KOPT-K1 (cell line): ENCODE measurements around the gene RBFA.
"Not testable (repeated sequence)": the region's sequence is repeated elsewhere in the genome, so short reads cannot be mapped to it uniquely, and the experiment has no call there.

Experiments used
- H3K27ac ChIP-seq: fragments of 200-600 bp; sonication (generic); 2 replicates; pipeline ENCODE4 v1.5.1; 2016; ENCODE audit warnings: antibody characterized with exemption, mild to moderate bottlenecking, low read depth, low read length; ENCODE audit not compliant: poor library complexity, severe bottlenecking
- H3K36me3 ChIP-seq: fragments of 200-600 bp; sonication (generic); 2 replicates; pipeline ENCODE4 v1.5.1; 2017; ENCODE audit warnings: antibody characterized with exemption, mild to moderate bottlenecking, low read length, moderate library complexity; ENCODE audit not compliant: insufficient read depth
- H3K9me3 ChIP-seq: fragments of 200-600 bp; sonication (generic); 2 replicates; pipeline ENCODE4 v1.5.1; 2017; ENCODE audit warnings: antibody characterized with exemption, low read length, mild to moderate bottlenecking; ENCODE audit not compliant: insufficient read depth, poor library complexity, severe bottlenecking

The RBFA gene

GRCh38 chr18:80034068-80034851 lies at the start of gene RBFA:
TSS of gene RBFA (plus strand) at chr18:80034434. CDS start at chr18:80034496, 62 bp downstream.
- Histone ChIP-seq H3K27ac (peak within 1 kb of the TSS; percentile 74), H3K36me3 (peaks cover 23% of the 10 kb centered on the region), H3K9me3 (no peaks in the 10 kb centered on the region)

- no peaks in the 10 kb centered on the region for H3K9me3 ChIP-seq
- H3K36me3 ChIP-seq: peaks cover 64% of the 10 kb centered on the region
- no peak overlapping the region for H3K27ac ChIP-seq
Measured at GRCh38 chr18:79985172-79985571, 49.1 kb upstream of the RBFA start.

- no peak overlapping the region for H3K27ac ChIP-seq
- peaks cover 50% of the 10 kb centered on the region for H3K36me3 ChIP-seq
- H3K9me3 ChIP-seq: no peaks in the 10 kb centered on the region
Measured at GRCh38 chr18:79986726-79987125, 47.5 kb upstream of the RBFA start.

GRCh38 chr18:79987566-79987965 lies 46.7 kb upstream of the RBFA start:
- H3K27ac ChIP-seq: peak overlapping the region; percentile 89
- H3K36me3 ChIP-seq: peaks cover 42% of the 10 kb centered on the region
- H3K9me3 ChIP-seq: no peaks in the 10 kb centered on the region

GRCh38 chr18:79988071-79988450 lies 46.2 kb upstream of the RBFA start:
- H3K9me3 ChIP-seq: no peaks in the 10 kb centered on the region
- peaks cover 37% of the 10 kb centered on the region for H3K36me3 ChIP-seq
- peak overlapping the region; percentile 89 for H3K27ac ChIP-seq

GRCh38 chr18:79988451-79989194 lies 45.6 kb upstream of the RBFA start, which contains the start of gene TXNL4A:
TSS of gene TXNL4A (minus strand) at chr18:79988563. CDS start at chr18:79988392, 171 bp downstream.
- Histone ChIP-seq H3K36me3 (peaks cover 31% of the 10 kb centered on the region), H3K27ac (peak within 1 kb of the TSS; percentile 89), H3K9me3 (no peaks in the 10 kb centered on the region)

- peaks cover 27% of the 10 kb centered on the region for H3K36me3 ChIP-seq
- H3K27ac ChIP-seq: peak overlapping the region; percentile 89
- H3K9me3 ChIP-seq: no peaks in the 10 kb centered on the region
Measured at GRCh38 chr18:79989195-79989497, 45.1 kb upstream of the RBFA start.

- H3K27ac ChIP-seq: no peak overlapping the region
- H3K36me3 ChIP-seq: peaks cover 3% of the 10 kb centered on the region; the same call in 1 of the 2 replicates
- H3K9me3 ChIP-seq: no peaks in the 10 kb centered on the region
Measured at GRCh38 chr18:79991494-79991893, 42.7 kb upstream of the RBFA start.

GRCh38 chr18:79999701-80000100 lies 34.5 kb upstream of the RBFA start:
- H3K27ac ChIP-seq, H3K36me3 ChIP-seq: not testable (repeated sequence)
- peaks cover 29% of the 10 kb centered on the region for H3K9me3 ChIP-seq

GRCh38 chr18:80000877-80001276 lies 33.4 kb upstream of the RBFA start:
- H3K36me3 ChIP-seq: no peaks in the 10 kb centered on the region
- peaks cover 29% of the 10 kb centered on the region for H3K9me3 ChIP-seq
- H3K27ac ChIP-seq: no peak overlapping the region

GRCh38 chr18:80002468-80002867 lies 31.8 kb upstream of the RBFA start:
- Histone ChIP-seq H3K27ac (no peak overlapping the region), H3K9me3 (peaks cover 29% of the 10 kb centered on the region), H3K36me3 (no peaks in the 10 kb centered on the region)

- H3K9me3 ChIP-seq: peaks cover 31% of the 10 kb centered on the region
- no peak overlapping the region for H3K27ac ChIP-seq
- no peaks in the 10 kb centered on the region for H3K36me3 ChIP-seq
Measured at GRCh38 chr18:80004600-80005342, 29.5 kb upstream of the RBFA start.

GRCh38 chr18:80006724-80007123 lies 27.5 kb upstream of the RBFA start:
- Histone ChIP-seq H3K27ac (no peak overlapping the region), H3K9me3 (peaks cover 29% of the 10 kb centered on the region), H3K36me3 (no peaks in the 10 kb centered on the region)

- Histone ChIP-seq H3K27ac (no peak overlapping the region), H3K36me3 (no peaks in the 10 kb centered on the region), H3K9me3 (peaks cover 41% of the 10 kb centered on the region)
Measured at GRCh38 chr18:80009661-80010550, 24.3 kb upstream of the RBFA start.
